Suppressor macrophage treated with lipopolysaccharide for 4 hours (primary cell): Measurements from ENCODE around the gene NEDD4L.
"Not testable (repeated sequence)": the region's sequence is repeated elsewhere in the genome, so short reads cannot be mapped to it uniquely, and the experiment has no call there.

Source experiments
- DNase-seq: peaks from one replicate; pipeline ENCODE4 v3.0.0-alpha.2; 2020

Gene NEDD4L

DNA sequence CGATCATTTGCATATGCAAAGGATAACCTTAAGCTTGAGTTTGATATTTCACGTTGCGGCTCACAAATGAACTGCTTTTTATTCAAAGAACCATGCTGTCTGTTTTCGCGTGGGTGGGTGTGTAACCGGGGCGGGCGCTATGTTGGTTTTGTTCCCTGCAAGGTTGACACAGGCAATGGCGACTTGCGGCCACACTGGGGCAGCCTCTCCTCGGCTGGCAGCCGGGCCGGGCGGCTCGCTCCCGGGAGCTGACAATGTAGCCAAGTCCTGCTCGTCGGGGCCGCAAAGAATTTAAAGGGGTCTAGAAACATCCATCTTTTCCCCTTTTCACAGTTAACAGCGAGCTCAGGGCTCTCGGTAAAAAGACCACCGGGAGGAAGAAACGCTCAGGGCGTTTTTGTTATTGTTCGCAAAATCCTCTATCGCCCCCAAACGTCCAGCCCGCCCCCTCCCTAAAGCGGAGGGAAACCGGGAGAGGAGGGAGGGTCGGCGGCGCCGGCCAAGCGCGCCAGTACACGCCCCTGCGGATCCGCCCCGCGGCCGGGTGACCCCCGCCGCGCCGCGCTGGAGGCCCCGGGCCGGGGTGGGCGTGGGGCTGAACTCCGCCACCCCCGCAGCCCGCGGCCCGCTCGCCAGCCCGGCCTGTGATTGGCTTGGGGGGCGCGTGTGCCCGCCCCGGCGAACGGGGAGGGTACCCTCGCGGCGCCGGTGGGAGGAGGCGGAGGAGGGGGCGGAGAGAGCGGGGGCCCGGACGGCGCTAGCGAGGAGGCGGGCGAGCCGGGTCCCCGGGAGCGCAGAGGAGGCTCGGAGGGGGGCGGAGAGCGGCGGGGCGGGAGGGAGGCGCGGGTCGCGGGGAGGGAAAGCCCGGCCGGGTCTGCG lies at the start of gene NEDD4L:
TSS of gene NEDD4L (plus strand) at position 736 of the 879 bp plus-strand sequence. CDS start 435 bp downstream, outside the sequence.
- DNase-seq = peak; percentile 92

- no peak for DNase-seq
Measured at GRCh38 chr18:57995331-57995730, 48.7 kb upstream of the NEDD4L start.

- DNase-seq = not testable (repeated sequence)
Measured at GRCh38 chr18:57996894-57997293, 47.1 kb upstream of the NEDD4L start.

- DNase-seq = no peak
Measured at GRCh38 chr18:57997820-57998219, 46.2 kb upstream of the NEDD4L start.

- DNase-seq = no peak
Measured at GRCh38 chr18:57998461-57998860, 45.6 kb upstream of the NEDD4L start.

DNA sequence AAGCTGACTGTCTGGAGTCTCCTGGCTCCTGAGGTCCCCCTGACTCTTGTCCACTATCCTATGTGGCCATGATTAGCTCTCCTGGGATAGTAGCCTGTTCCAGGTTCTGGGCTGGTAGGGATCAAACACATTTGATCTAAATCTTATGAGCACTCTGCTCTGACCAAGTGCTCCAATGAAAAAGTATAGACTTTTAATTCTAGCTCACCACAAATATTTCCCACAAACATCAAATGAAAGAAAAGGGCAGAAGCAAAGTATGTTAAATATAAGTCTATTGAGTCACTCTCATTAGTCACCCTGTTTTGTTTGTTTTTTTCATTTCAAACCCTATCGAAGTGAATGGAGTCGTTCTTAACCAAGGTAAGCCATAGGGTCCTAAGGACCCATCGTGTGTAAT lies 39.7 kb upstream of the NEDD4L start:
- DNase-seq = no peak

GRCh38 chr18:58005011-58005410 lies 39.0 kb upstream of the NEDD4L start:
- no peak for DNase-seq

- no peak for DNase-seq
Measured at GRCh38 chr18:58005885-58006523, 38.0 kb upstream of the NEDD4L start.

- DNase-seq = no peak
Measured at GRCh38 chr18:58009166-58009565, 34.9 kb upstream of the NEDD4L start.

- no peak for DNase-seq
Measured at GRCh38 chr18:58010265-58010664, 33.8 kb upstream of the NEDD4L start.

GRCh38 chr18:58012356-58012755 lies 31.7 kb upstream of the NEDD4L start:
- no peak for DNase-seq

DNA sequence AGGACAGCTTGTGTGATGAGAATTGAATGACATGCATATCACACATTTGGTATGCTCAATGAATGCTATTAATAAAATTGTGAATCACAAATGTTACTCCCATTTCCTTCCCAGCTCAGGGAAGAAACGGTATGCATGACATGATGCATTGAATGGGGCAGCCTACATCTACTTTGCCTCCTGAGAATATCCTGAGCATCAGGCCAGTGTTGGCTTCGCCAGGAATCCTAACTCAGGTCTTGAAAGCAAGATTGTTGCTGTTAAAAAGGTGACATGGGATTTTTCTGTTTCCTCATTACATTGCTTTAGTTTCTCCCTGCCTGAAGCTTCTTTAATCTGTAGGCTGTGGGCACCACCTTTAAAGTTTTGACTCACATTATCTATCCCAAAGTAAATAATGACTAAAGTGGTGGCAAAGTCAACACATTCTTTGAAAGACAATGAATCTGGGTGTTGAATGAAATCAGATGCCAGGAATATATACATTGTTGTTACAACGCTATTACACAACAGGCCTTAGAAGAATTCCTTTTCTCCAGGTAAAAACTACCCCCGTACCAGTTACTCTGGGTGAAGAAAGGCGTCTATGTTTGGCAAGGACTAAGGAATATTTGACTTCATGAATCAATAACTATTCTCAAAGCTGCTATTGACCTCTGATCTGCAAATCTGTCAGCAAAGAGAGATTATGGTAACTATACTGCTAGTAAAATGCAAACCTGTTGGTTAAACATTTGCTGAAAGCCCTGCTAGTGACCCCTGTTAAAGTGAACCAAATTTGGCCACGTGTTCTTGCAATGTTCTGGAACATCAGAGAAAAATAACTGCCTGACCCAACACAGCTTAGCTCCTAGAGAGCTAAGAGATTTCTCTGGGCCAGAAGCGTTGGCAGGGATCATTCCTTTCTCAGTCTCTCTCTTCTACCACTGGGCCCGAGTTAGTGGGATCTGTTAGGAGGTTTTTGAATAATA lies 30.5 kb upstream of the NEDD4L start:
- no peak for DNase-seq

DNA sequence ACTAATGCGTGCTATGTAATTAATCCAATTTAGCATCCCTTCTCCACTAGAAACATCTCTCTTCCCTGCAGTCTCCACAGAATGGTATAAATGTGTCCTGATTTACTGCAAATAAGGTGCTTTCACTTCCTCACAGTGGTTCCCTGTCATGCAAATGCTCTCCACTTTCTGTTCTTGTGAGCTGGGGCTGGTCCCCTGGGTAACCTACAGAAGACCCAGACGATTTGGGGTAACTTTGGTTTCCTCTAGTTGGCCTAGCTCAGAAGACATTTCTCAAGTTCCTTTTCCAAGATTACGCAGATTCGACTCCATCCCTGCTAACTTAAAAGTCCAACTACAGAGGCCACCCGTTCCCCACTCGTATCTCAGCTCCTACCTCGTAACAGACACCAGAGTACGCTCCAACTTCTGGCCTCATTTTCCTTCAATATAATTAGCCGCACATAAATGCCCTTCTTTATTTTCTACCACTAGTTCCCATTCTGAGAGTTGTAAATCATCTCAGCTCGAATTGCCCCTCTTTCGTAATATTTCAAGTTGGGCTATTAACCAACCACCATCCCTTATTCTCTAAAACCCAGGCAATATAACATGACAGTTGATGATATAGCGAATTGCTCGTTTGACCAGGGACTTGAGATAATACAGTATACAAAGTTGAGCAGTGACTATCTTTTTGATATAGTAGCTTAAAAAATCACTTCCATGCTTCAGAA lies 28.8 kb upstream of the NEDD4L start:
- DNase-seq = peak; percentile 52

DNA sequence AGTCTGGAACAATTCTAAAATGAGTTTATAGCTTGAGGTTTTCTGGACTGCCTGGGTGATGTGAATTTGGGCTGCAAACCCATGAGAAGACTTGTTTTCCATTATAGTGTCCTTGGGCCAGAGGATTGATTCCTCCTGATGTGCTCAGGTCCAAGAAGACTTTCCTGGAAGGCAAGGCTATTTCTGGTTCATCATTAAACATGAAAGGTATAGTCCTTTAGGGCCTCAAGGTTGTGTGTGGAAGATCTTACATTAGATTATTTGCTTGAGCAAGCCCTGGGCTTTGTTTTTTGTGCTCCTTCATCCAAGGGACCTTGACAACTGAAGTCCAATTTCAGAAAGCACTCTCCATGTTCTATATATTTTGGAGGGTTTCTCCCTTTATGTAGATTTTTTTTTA lies 26.8 kb upstream of the NEDD4L start:
- DNase-seq = no peak

- DNase-seq = no peak
Measured at GRCh38 chr18:58020567-58021107, 23.4 kb upstream of the NEDD4L start.

DNA sequence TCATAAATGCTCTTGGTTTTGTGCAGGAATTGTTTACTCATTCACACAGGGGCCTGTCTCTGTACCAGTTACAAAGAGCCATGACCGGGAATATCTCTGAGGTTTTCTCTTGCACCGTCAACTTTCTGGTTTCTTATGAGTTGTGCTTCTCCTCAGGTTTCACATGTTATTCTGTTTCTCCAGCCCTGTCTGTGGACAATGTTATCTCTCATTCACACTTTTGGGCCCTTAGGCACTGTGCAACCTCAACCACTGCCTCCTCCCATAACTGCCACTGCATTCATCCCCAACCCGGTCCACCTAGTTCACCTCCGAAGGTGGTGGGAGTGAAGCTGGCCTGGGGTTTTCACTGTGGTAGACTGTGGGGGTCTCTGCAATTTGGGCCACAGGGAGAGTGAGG lies 22.5 kb upstream of the NEDD4L start:
- DNase-seq = no peak

GRCh38 chr18:58023108-58023507 lies 20.9 kb upstream of the NEDD4L start:
- DNase-seq = no peak

GRCh38 chr18:58024139-58024538 lies 19.9 kb upstream of the NEDD4L start:
- no peak for DNase-seq

DNA sequence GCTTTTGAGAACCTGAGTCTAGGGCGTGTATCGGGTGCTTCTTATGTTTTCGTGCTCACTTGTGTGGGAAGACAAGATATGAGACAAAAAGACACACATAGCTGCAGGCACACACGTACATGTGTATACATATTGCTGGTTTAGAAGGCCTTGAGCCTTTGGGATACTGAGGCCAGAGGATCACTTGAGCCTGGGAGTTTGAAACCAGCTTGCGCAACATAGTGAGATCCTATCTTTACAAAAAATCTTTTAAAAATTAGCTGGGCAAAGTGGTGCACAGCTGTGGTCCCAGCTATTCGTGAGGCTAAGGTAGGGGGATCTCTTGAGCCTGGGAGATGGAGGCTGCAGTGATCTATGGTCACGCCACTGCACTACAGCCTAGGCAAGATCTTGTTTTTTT lies 18.8 kb upstream of the NEDD4L start:
- DNase-seq = no peak

GRCh38 chr18:58025733-58026132 lies 18.3 kb upstream of the NEDD4L start:
- DNase-seq = no peak

DNA sequence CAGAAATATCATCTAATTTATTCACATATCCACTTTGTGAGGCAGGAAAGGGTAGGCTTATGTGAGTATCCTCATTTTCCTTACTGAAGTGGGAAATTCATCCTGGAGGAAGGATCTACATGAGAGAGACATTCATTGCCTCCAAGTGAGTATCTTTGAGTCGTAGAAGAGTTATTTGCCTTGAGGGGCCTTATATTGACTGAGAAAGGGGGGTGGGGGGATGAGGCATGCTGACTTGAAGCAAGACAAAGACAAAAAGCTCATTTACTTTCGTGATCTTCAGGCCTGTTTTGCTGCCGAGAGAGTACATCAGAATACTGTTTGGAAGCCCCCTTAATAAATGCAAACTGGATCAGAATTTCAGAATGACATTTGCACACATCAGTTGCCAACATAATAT lies 17.6 kb upstream of the NEDD4L start:
- DNase-seq = no peak

DNA sequence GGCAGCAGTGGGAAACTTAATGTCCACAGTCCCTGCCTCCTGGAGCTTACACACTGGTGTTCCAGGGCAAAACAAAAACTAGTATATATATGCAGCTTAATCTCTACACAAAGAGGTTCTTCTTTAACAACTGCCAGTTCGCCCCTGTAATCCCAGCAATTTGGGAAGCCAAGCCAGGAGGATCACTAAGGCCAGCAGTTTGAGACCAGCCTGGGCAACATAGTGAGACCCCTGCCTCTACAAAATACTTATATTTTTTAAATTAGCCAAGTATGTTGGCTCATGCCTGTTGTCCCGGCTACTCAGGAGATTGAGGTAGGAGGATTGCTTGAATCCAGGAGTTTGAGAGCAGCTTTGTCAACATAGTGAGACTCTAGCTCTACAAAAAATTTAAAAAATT lies 17.2 kb upstream of the NEDD4L start:
- DNase-seq = no peak
